DND-41 (cell line): Measurements from ENCODE around the gene TRPC3.

Source experiments
- EZH2 ChIP-seq: IDR thresholded peaks from 3 replicates; pipeline ENCODE4 v1.6.1; 2012; ENCODE audit warnings: borderline replicate concordance, low read depth, mild to moderate bottlenecking, moderate library complexity, low read length, inconsistent platforms; ENCODE audit not compliant: severe bottlenecking
- TF ChIP-seq, protein P1 (sequence below): IDR thresholded peaks from 2 replicates; pipeline ENCODE4 v1.5.1; 2012; ENCODE audit warnings: borderline replicate concordance, low read length, moderate library complexity, mild to moderate bottlenecking; ENCODE audit not compliant: poor library complexity, severe bottlenecking; ENCODE audit errors: extremely low read depth

- TF ChIP-seq, protein P1, sequence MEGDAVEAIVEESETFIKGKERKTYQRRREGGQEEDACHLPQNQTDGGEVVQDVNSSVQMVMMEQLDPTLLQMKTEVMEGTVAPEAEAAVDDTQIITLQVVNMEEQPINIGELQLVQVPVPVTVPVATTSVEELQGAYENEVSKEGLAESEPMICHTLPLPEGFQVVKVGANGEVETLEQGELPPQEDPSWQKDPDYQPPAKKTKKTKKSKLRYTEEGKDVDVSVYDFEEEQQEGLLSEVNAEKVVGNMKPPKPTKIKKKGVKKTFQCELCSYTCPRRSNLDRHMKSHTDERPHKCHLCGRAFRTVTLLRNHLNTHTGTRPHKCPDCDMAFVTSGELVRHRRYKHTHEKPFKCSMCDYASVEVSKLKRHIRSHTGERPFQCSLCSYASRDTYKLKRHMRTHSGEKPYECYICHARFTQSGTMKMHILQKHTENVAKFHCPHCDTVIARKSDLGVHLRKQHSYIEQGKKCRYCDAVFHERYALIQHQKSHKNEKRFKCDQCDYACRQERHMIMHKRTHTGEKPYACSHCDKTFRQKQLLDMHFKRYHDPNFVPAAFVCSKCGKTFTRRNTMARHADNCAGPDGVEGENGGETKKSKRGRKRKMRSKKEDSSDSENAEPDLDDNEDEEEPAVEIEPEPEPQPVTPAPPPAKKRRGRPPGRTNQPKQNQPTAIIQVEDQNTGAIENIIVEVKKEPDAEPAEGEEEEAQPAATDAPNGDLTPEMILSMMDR, result no peak
- TF ChIP-seq EZH2, result no peak
Measured at GRCh38 chr4:121973816-121974215, 22.0 kb upstream of the TRPC3 start.
